A172 (cell line): Measurements from ENCODE around the gene MT1B. TPM values are rescaled to one million over a fixed set of nuclear protein-coding genes. Genes with fewer than 3 reads are reported as not detected.

Source experiments
- DNase-seq: peaks from one replicate; pipeline ENCODE4 v3.0.0-alpha.2; 2015; ENCODE audit warnings: low spot score
- total RNA-seq: library from RNA; depleted of rRNA; stranded (reverse); fragments of >200 nt; shearing (Covaris generic); gene quantifications from 2 replicates; pipeline ENCODE4 v1.2.3, GENCODE V29; 2014; rRNA removed

The MT1B gene
- total RNA-seq, result not detected in 2 replicates

DNA sequence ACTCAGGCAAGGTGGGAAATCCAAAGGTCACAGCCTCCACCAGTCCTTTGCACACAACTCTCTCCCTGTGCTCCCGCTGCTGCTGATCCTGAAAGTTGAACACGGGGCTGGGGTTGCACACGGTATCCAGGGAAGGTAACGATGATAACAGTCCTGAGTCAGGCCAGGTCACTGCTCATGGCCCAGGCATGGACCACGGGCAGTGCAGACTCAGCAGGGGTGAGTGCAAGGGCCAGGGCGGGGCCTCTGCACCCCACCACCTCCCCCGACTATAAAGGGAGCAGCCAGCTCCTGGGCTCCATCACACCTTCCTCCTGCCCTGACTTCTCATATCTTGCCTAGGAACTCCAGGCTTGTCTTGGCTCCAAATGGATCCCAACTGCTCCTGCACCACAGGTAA lies at the start of gene MT1B:
TSS of gene MT1B (plus strand) at position 301 of the 400 bp plus-strand sequence. CDS start at position 369, 68 bp downstream.
- no peak for DNase-seq

DNA sequence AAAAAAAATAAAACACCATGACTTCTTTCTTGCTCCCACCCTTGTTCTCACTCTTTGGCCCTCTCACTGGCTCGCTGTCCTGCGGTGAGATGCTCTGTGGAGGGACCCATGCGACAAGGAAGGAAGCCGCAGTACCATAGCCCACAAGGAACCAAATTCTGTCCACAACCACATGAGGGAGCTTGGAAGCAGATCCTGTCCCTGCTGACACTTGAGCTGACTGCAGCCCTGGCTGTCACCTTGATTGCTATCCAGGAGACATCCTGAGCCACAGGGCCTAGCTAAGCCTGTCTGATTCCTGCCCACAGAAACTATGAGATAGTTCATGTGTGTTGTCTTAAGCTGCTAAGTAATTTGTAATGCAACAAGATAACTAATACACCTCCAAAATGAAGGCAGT lies 48.1 kb upstream of the MT1B start:
- DNase-seq, result peak; percentile 64

DNA sequence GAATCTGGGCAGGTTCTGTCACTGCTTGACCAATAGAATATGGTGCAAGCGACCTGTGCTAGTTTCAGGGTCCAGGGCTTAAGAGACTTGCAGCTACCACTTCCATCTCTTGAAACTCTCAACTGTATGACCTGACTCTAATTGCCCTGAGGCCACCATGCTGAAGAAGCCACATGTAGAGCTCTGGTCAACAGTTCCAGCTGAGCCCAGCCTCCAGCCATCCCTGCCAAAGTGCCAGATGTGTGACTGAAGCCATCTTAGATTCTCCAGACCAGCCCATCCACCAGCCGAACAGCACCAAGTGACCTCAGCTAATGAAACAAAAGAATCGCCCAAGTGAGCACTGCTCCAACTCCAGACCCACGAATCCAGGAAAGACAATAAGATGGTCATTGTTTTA lies 46.7 kb upstream of the MT1B start:
- DNase-seq, result no peak

DNA sequence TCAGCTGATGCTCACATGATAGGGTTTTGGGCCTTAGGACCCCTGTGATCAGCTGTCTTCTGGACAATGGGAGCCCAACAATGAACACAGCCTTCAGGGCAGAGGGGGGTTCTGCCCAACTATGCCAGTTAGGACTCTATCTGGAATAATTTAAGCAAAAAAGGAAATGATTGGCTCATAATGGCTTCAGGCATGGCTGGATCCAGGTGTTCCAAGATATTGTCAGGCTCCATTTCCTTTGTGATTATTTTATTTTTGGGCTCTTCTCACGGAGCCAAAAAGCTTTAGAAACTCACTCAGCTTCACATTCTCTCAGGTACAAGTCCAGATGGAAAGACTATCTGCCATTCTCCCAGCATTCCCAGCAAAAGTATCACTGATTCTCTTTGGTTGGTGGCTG lies 46.2 kb upstream of the MT1B start:
- no peak for DNase-seq

DNA sequence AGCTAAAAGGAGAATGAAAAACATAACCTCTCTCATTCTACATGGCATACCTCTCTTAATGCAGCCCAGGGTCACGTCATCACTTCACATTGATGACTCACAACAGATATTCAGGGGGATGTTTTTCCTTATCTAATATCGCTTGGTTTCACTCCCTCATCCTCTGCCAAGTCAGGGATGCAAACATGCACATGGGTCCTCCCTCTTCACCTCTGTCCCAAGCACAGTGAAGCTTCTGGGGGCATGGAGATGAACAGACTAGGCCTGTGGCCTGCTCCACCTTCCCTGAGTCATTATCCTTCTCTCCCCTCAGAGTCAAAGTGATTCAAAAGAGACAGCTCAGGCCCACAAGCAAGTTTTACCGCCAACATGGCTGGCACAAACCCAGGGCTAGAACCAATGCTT lies 45.6 kb upstream of the MT1B start:
- DNase-seq, result peak; percentile 90

DNA sequence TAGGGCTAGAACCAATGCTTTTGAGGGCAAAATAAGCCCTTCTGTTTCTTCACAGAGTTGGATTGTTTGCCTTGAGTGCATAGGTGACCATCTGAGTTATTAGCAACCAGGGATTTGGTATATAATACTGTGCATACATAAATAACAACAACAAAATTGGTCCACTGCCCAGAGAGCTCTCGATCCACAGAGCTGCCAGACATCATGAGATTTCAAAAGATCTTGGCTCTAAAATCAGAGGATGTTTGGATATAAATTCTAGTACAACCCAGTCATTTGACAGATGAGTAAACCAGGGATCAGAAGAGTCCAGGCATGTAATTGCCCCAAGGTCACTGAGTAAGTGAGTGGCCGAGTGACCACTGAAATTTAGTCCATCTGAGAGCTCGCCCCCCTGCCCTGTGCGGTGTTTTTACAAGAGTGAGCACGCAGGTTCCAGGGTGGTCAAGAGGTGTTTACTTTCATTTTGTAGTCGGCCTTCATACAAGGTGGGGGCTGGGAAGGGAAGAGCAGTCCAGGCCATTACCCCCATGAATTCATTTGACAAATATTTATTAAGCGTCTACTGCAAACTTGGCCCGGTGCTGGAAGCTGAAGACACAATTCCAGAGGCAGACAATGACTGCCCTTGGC lies 45.1 kb upstream of the MT1B start:
- DNase-seq, result peak; percentile 98

DNA sequence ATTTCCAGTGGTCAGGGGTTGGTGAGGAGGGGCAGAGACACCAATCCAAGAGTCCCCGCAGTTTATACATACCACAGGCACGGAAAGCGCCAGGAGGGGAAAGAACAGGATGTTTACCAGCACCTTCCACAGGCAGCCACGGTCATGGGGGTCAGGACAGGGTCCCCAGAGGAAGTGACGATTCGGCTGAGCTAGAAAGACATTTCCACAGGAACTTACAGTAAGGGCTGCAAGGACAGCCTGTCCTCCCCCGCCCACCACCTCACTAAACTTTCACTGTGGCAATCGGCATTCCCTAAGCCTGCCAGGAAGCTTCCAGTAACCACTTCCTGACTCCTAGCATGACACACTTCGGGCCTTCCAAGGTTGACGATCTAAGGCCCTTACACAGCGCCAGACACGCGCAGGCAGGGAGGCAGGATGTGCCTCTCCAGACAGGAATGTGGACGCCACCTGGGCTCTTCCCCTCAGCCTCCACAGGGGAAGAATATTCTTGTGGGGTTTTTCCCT lies 44.5 kb upstream of the MT1B start:
- peak; percentile 99 for DNase-seq

DNA sequence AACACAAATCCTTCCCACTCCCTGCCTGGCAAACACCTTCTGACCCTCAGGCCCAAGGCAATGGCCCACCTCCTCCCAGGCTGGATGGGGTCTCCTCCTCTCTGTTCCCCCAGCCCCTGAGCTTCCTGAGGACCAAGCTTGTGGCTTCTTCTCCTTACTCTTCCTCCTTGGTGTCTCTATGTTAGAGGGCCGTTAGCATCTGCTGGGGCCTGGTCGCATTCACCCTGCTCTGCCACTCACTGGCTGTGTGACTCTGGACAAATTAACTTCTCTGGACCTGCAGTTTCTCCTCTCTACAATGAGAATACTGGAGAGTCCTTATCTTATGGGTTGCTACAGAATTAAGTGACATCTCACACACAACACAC lies 44.0 kb upstream of the MT1B start:
- no peak for DNase-seq

DNA sequence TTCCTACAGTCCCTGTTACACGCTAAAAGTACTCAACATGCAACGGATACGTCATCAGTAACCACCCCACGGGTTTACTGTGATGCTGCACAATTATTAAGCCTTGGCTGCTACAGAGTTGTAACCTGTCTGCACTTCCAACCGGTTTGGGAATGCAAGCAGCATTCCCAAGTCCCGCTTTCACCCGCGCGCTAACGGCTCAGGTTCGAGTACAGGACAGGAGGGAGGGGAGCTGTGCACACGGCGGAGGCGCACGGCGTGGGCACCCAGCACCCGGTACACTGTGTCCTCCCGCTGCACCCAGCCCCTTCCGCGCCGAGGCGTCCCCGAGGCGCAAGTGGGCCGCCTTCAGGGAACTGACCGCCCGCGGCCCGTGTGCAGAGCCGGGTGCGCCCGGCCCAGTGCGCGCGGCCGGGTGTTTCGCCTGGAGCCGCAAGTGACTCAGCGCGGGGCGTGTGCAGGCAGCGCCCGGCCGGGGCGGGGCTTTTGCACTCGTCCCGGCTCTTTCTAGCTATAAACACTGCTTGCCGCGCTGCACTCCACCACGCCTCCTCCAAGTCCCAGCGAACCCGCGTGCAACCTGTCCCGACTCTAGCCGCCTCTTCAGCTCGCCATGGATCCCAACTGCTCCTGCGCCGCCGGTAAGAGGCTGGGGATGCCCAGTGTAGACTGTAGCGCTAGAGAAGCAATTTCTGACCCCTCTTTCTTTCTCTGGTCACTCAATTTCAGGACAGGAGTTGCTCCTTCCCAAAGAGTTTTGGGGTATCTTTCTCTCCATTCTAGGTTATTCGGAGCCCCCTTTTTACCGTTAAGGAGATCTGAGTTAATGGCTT lies 43.4 kb upstream of the MT1B start, which contains the start of gene MT2A:
TSS of gene MT2A (plus strand) at position 542 of the 833 bp plus-strand sequence. CDS start at position 614, 72 bp downstream.
- DNase-seq, result peak; percentile 97

DNA sequence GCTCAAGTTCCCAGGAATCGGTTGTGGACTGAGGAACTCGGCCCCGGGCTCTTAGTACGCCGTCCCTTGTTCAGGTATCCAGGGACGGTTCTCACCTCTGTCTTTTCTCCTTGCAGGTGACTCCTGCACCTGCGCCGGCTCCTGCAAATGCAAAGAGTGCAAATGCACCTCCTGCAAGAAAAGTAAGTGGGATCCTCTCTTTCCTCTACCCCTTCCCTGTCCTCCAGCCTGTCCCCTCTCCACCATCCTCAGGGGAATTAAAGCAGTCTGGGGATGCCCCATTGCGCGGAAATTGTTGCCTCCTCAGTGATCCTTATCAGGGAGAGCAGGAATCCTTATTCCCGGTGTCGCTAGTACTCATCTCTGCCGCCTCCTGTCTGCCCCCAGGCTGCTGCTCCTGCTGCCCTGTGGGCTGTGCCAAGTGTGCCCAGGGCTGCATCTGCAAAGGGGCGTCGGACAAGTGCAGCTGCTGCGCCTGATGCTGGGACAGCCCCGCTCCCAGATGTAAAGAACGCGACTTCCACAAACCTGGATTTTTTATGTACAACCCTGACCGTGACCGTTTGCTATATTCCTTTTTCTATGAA lies 42.7 kb upstream of the MT1B start:
- peak; percentile 47 for DNase-seq

DNA sequence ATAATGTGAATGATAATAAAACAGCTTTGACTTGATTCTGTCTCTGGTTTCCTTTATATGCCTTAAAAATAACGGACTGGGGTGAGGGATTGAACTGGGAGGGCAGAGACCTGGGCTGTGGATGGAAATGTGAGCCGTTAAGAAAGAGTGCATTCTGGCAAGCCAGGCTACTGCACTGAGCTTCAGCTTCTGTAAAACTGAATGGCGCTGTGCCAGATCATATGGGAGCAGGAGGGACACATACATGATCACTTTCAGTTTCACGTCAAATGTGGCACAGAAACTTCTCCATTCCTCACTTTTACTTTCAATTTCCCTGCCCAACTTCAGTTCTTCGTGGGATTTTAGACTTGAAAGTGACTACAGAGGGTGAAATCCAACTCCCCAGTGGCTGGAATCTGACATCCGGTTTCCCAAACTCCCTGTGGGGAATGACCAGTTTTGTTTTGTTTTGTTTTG lies 42.2 kb upstream of the MT1B start:
- DNase-seq, result peak; percentile 82

DNA sequence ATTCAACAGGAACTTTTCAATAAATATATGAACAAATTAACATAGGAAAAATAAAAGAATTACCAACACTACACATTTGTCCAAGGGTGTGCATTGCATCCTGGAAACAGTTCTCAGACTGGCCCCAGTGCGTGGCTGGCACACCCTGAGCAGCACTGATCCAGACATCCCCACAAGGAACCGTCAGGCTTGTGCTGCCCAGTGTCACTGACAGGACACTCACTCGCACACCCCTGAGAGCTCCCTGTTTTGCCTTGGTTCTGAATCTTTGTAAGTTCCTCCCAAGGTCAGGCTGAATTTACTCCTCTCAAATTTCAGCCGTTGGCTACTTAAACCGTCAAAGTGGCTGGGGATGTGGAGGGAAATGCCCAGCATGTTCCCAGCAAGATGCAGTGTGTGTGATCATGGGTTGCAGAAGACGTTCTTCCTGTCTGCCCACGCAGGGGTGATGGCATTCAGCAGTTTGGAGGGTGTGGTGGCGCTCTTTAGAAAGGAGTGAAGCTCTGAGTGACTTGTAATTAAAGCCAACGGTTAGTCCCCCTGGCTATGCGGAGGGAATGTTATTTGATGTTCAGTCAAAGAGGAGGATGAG lies 41.6 kb upstream of the MT1B start:
- DNase-seq, result peak; percentile 88

DNA sequence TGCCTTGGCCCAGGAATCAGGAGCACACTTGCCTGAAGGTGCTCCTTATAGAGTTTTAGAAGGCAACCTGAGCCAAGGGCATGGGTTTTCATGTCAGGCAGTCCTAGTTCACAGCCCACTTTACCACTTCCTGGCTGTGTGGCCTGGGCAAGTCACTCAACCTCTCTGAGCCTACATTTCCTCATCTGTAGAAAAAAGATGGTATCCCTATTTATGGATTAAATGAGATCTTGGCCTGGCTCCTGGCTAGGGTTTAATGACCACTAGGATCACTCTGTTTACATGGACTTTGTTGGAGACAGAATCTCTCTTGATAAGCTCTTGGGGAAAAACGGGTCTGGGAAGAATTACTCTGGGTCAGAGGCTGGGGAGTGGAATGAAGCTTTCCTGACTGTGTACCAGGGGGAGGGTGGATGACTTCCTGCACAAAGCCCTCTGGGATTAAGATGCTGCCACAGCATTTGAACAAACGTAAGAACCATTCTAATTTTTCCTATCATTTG lies 41.0 kb upstream of the MT1B start:
- DNase-seq, result peak; percentile 33

DNA sequence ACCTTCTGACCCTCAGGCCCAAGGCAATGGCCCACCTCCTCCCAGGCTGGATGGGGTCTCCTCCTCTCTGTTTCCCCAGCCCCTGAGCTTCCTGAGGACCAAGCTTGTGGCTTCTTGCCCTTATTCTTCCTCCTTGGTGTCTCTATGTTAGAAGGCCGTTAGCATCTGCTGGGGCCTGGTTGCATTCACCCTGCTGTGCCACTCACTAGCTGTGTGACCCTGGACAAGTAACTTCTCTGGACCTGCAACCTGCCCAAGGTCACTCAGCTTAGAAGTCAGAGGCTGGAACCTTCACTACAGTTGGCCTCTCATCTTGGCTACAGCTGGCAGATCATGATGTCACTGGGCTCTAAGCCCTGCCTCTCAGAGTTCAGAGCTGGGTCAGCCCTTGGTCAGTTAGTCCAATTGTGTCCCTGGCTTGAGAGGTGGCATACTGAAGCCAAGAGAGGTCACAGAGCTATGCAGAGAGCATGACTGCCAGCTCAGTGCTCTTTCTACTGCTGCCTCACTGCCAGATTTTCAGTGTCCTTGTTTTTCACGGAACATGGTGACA lies 40.3 kb upstream of the MT1B start:
- peak; percentile 60 for DNase-seq

DNA sequence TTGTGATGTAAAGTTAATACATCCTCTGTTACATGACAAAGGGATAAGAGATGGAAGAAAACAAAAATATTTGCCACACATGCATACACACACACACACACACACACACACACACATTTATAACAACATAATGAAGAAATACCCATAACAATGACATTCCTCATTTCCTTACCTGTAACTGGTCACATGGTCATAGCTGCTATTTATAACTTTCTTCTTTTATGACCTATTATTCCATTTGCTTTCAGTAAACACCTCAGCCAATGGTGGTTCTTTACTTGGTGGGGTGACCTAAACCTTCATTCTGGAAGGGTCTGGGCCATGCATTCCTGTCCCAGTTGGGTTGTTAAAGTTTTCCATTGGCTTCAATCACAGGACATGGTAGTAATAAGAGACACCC lies 38.0 kb upstream of the MT1B start:
- no peak for DNase-seq

DNA sequence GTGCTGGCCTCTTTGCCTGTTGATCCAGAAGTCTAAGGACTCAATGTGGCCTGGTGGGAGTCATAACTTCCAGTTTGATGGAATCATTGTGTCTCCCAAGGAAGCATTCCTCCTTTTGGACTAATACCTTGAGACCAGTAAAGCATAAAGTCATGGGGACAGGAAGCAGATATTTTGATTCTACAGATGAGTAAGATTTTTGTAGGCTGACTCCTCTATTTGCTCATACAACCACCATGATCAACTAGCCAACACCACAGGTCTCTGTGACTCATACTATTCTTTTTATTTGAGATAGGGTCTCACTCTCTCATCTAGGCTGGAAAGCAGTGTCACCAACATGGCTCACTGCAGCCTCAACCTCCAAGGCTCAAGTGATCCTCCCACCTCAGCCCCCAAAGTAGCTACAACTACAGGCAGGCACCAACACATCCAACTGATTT lies 37.1 kb upstream of the MT1B start:
- peak; percentile 95 for DNase-seq

DNA sequence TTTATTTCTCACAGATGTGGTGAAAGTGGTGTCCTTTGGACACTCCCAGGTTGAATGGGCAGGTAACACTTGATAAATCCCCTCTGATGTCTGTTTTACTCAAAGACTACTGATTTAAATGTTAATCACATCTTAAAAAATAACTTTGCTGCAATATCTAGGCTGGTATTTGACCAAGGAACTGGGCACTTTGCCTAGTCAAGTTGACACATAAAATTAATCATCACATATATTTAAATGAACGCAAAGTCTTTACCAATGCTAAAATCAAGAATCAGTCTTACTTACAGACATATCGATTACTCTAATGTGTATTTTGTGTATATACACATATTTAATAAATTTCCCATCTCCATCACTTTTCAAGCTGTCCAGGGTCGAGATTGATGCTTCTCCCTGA lies 36.3 kb upstream of the MT1B start:
- DNase-seq, result peak; percentile 59

DNA sequence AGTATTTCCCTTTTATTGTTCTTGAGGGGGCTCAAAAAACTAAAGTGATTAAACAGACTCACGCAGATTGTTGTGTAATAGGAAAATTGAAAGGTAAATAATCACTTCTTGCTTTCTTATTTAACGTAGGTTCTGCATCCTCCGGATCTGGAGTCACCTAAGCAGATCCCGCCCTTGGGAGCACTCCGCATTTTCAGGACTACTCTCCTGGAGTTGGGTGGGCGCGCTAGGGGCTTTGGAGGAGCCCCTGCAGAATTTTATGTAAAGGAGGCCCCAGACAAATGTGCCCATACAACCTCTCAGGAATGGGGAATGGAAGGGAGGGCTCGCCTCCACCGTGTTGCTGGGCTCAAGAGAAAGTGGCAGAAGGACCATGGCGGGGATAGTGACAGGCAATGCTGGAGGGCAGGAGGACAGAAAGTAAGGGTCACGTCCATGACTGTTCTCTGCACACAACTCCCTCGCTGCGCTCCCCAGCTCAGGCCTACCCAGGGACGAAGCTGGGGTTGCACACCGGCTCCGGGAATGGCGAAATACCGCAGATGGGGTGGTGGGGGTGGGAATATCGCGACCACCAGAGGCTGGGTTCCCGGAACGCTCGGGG lies 35.0 kb upstream of the MT1B start:
- DNase-seq, result no peak

DNA sequence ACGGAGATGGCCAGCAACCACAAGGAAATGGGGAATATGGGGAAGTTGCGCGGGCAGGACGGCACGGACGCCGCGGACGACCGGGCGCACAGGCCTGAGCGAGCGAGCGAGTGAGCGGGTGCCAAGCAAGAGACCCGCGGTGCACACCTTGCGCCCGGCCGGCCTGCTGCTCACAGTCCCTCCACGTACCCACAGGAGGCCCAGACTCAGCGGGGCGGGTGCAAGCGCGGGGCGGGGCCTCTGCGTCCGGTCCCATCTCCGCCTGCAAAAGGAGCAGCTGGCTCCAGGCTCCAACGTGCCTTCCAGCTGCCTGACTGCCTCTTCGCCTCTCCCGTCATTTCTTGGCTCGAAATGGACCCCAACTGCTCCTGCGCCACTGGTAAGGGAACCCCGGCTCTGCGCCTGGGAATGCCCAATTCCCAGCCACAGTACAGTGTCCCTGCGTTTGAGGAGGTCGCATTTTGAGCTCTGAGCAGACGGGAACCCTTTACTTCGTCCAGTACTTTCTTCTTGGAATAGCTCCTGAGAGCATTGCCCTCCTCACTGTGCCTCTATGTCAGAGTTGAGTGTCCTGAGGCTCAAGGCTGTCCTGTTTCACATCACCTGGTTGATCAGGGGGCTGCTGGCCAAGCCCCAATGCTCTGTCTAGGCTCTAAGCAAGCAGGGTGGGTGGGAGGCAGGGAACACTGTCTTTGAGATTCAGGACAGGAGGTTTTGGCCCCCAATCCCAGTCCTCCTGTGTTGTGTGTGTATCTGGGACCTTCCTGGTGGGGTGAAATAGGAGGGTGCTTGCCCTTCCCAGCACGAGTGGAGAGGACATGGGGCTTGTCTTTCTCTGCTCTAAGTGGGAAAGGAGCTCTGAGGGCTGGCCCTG lies 34.2 kb upstream of the MT1B start:
- no peak for DNase-seq

DNA sequence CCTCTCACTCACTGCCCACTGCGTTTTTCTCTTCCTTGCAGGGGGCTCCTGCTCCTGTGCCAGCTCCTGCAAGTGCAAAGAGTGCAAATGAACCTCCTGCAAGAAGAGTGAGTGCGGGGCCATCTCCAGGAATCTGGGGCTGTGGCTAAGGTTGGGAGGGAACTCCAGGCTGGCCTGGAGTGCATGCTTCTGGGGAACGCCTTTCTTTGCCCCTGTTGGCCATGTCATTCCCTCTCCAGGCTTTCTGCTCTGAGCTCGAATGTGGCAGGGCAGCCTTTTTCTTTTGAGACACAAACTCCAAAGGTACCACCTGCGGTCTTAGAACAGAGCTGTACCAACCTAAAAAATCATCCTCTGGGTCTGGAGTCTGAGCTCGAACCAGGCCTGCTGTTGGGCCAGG lies 33.5 kb upstream of the MT1B start:
- DNase-seq, result no peak
